CD4-positive, alpha-beta T cell treated with Interleukin-21 for 1 hour (primary cell): Measurements from ENCODE around the gene POLN.
A peak's percentile ranks its signal among the peaks of the same experiment; 100 is the strongest.
"Not testable (repeated sequence)": the region's sequence is repeated elsewhere in the genome, so short reads cannot be mapped to it uniquely, and the experiment has no call there.

Experiments
- DNase-seq: peaks from one replicate; pipeline ENCODE4 v3.0.0-alpha.2; 2020

Gene POLN

GRCh38 chr4:2250357-2251072 is 8.6 kb upstream of the POLN start:
- DNase-seq, result no peak

- no peak for DNase-seq
Measured at GRCh38 chr4:2249526-2250356, 7.8 kb upstream of the POLN start.

- DNase-seq, result no peak
Measured at GRCh38 chr4:2248821-2249261, 6.9 kb upstream of the POLN start.

GRCh38 chr4:2248044-2248780 is 6.3 kb upstream of the POLN start:
- no peak for DNase-seq

GRCh38 chr4:2247128-2248043 is 5.5 kb upstream of the POLN start:
- DNase-seq, result no peak

- no peak for DNase-seq
Measured at GRCh38 chr4:2246384-2247127, 4.6 kb upstream of the POLN start.

GRCh38 chr4:2245787-2246275 is 3.9 kb upstream of the POLN start:
- no peak for DNase-seq

- no peak for DNase-seq
Measured at GRCh38 chr4:2245057-2245786, 3.3 kb upstream of the POLN start.

- peak; percentile 15 for DNase-seq
Measured at GRCh38 chr4:2243681-2244380, 1.9 kb upstream of the POLN start.

- DNase-seq, result peak; percentile 75
Measured at GRCh38 chr4:2241003-2241402, 918 bp downstream of the POLN start.

GRCh38 chr4:2236944-2237666 is 4.8 kb downstream of the POLN start:
- no peak for DNase-seq

GRCh38 chr4:2231082-2231481 is 10.8 kb downstream of the POLN start:
- no peak for DNase-seq

GRCh38 chr4:2226261-2226660 is 15.7 kb downstream of the POLN start:
- DNase-seq, result no peak

GRCh38 chr4:2222838-2223237 is 19.1 kb downstream of the POLN start:
- DNase-seq, result no peak

- not testable (repeated sequence) for DNase-seq
Measured at GRCh38 chr4:2221378-2221777, 20.5 kb downstream of the POLN start.

GRCh38 chr4:2220016-2220630 is 21.8 kb downstream of the POLN start:
- peak; percentile 83 for DNase-seq

GRCh38 chr4:2219233-2219760 is 22.6 kb downstream of the POLN start:
- no peak for DNase-seq

- DNase-seq, result no peak
Measured at GRCh38 chr4:2218436-2218835, 23.5 kb downstream of the POLN start.

GRCh38 chr4:2217726-2218125 is 24.2 kb downstream of the POLN start:
- no peak for DNase-seq
